K562 (cell line): Measurements from ENCODE around the gene VDAC2. TPM values are rescaled to one million over a fixed set of nuclear protein-coding genes. Genes with fewer than 3 reads are reported as not detected.

ENCODE experiments used
- ARID3B ChIP-seq: fragments of 250-450 bp; sonication (Bioruptor Pico); IDR thresholded peaks from 2 replicates; pipeline ENCODE4 v1.4.0; 2020; ENCODE audit warnings: borderline replicate concordance
- CREB1 ChIP-seq, 2 experiments: sonication (generic) in 1 of 2; formaldehyde crosslinking in 1 of 2; IDR thresholded peaks; 2 replicates each; pipeline versions ENCODE4 v1.6.1 to v1.8.0; 2012 to 2022; ENCODE audit warnings: inconsistent platforms in 1 of 2, mild to moderate bottlenecking in 1 of 2, missing genetic modification reagents in 1 of 2, moderate library complexity in 1 of 2
- EGR1 ChIP-seq: fragments of 450-650 bp; conservative IDR thresholded peaks from 2 replicates; pipeline ENCODE4 v1.6.1; 2017; ENCODE audit warnings: mild to moderate bottlenecking
- ETS2 ChIP-seq: IDR thresholded peaks from 2 replicates; pipeline ENCODE4 v1.6.1; 2016; ENCODE audit warnings: borderline replicate concordance, missing genetic modification characterization, mild to moderate bottlenecking, moderate library complexity, missing compliant biosample characterization; ENCODE audit not compliant: poor library complexity, severe bottlenecking
- HMBOX1 ChIP-seq: sonication (generic); IDR thresholded peaks from 2 replicates; pipeline ENCODE4 v1.6.1; 2016
- KDM1A ChIP-seq, 2 experiments: fragments of 450-650 bp; IDR thresholded peaks; 2 replicates each; pipeline ENCODE4 v1.6.1; 2016; ENCODE audit warnings: mild to moderate bottlenecking in 2 of 2
- MITF ChIP-seq: IDR thresholded peaks from 2 replicates; pipeline ENCODE4 v1.6.1; 2014; ENCODE audit warnings: antibody characterized with exemption
- MTA2 ChIP-seq: fragments of 450-650 bp; IDR thresholded peaks from 2 replicates; pipeline ENCODE4 v1.6.1; 2016; ENCODE audit warnings: low read depth
- PHF8 ChIP-seq: fragments of 200-600 bp; sonication (generic); IDR thresholded peaks from 2 replicates; pipeline ENCODE4 v1.6.1; 2012; ENCODE audit warnings: mixed run types, mild to moderate bottlenecking, inconsistent platforms, low read length, moderate library complexity, borderline replicate concordance
- RERE ChIP-seq: sonication (generic); formaldehyde crosslinking; IDR thresholded peaks from 2 replicates; pipeline ENCODE4 v1.8.0; 2023; ENCODE audit warnings: missing genetic modification reagents, mild to moderate bottlenecking, borderline replicate concordance
- RUNX1 ChIP-seq: sonication (generic); IDR thresholded peaks from 2 replicates; pipeline ENCODE4 v1.6.1; 2016; ENCODE audit warnings: antibody characterized with exemption, low read depth
- SAFB ChIP-seq: fragments of 200-400 bp; formaldehyde crosslinking; IDR thresholded peaks from 2 replicates; pipeline ENCODE4 v1.6.1; 2017; ENCODE audit warnings: low read depth, low read length, borderline replicate concordance
- SIX5 ChIP-seq, 2 experiments: IDR thresholded peaks; 2 replicates each; pipeline ENCODE4 v1.6.1; 2011; ENCODE audit warnings: low read length in 2 of 2, borderline replicate concordance in 1 of 2, low read depth in 1 of 2, mild to moderate bottlenecking in 1 of 2, moderate library complexity in 1 of 2; ENCODE audit not compliant: insufficient read depth in 1 of 2
- THRB ChIP-seq: fragments of 450-650 bp; formaldehyde crosslinking; conservative IDR thresholded peaks from 2 replicates; pipeline ENCODE4 v1.4.0; 2022; ENCODE audit warnings: mild to moderate bottlenecking, missing genetic modification characterization
- ZBTB17 ChIP-seq: fragments of 450-650 bp; formaldehyde crosslinking; IDR thresholded peaks from 2 replicates; pipeline ENCODE4 v1.4.0; 2020; ENCODE audit warnings: mild to moderate bottlenecking
- ZNF175 ChIP-seq: fragments of 200-800 bp; sonication (Bioruptor generic); IDR thresholded peaks from 2 replicates; pipeline ENCODE4 v1.6.1; 2016; ENCODE audit warnings: low read depth, mild to moderate bottlenecking, missing genetic modification characterization, missing compliant biosample characterization
- polyA plus RNA-seq, 8 experiments: library from polyadenylated mRNA; depleted of rRNA in 4 of 8; stranded (reverse) in 5 of 8; unstranded in 3 of 8; fragments of >200 nt; fragmentation: Nextera tagmentation in 2 of 8; fragmentation: Illumina TruSeq in 1 of 8; extraction: Ambion mirVana in 2 of 8; extraction: Trizol in 1 of 8; gene quantifications; 2 replicates each; pipeline versions ENCODE4 v1.2.1 to v1.2.3, GENCODE V29; 2011 to 2014; ENCODE audit warnings: inconsistent platforms in 1 of 8, missing spikeins in 1 of 8
- total RNA-seq, 7 experiments: library from RNA; depleted of rRNA in 6 of 7; stranded (reverse); fragments of >200 nt in 6 of 7; fragmentation: Illumina TruSeq in 2 of 7; extraction: Trizol in 2 of 7; gene quantifications; 2 replicates each; pipeline versions ENCODE4 v1.2.1 to v1.2.3, GENCODE V29; 2011 to 2021; ENCODE audit warnings: low replicate concordance in 1 of 7

The VDAC2 gene
- total and polyA plus RNA-seq, 9 of the 15 experiments (the other 6 are each of a cell fraction or from before 2014, with no cell fraction given) = 139 to 450 (median 250) TPM

- TF ChIP-seq RERE (CRISPR knock-in tag) (no peak), SAFB (no peak), ETS2 (tag) (no peak), ARID3B (CRISPR knock-in tag) (no peak), HMBOX1 (no peak), THRB (no peak), RUNX1 (no peak), CREB1 (IDR thresholded peaks at IDR 0.05) (no peak), CREB1 (CRISPR knock-in tag; IDR thresholded peaks at IDR 0.05) (no peak), EGR1 (0 out of 2 replicates have a peak, but pooled peaks have one; percentile 4), MTA2 (no peak), ZBTB17 (CRISPR knock-in tag) (no peak), MITF (no peak), ZNF175 (CRISPR knock-in tag) (no peak), PHF8 (peak; percentile 19), KDM1A (IDR thresholded peaks at IDR 0.05) (0 out of 4 replicates have a peak, but pooled peaks of 1 of the 2 experiments have one; percentile 15), SIX5 (IDR thresholded peaks at IDR 0.05; ENCODE audit: borderline replicate concordance in 1 of 2, insufficient read depth in 1 of 2, low read depth in 1 of 2, low read length in 2 of 2) (no peak)
Observed at GRCh38 chr10:75211007-75211691, 553 bp downstream of the VDAC2 start (continued).
